Upper lobe of left lung (tissue), 4 donors: Measurements from ENCODE around the gene KBTBD13.

Experiments
- CTCF ChIP-seq, 6 experiments: fragments of 450-650 bp in 4 of 6; fragments of 200-600 bp in 2 of 6; sonication (generic) in 2 of 6; IDR thresholded peaks; one replicate each; pipeline ENCODE4 v1.5.1; 2016 to 2019; ENCODE audit warnings: antibody characterized with exemption in 6 of 6
- EP300 ChIP-seq, 4 donors: sonication (generic); formaldehyde crosslinking; IDR thresholded peaks; one replicate each; pipeline ENCODE4 v1.5.1; 2017; ENCODE audit warnings: antibody characterized with exemption in 4 of 4, control low read depth in 2 of 4
- POLR2A ChIP-seq, 4 donors: fragments of 450-650 bp; IDR thresholded peaks; one replicate each; pipeline ENCODE4 v1.5.1; 2016 to 2017; ENCODE audit warnings: antibody characterized with exemption in 4 of 4, mild to moderate bottlenecking in 2 of 4
- POLR2AphosphoS5 ChIP-seq, 2 donors: sonication (generic); formaldehyde crosslinking; IDR thresholded peaks; one replicate each; pipeline ENCODE4 v1.5.1; 2017; ENCODE audit warnings: antibody characterized with exemption in 2 of 2

GRCh38 chr15:65058394-65059368 is 17.9 kb upstream of the KBTBD13 start:
- TF ChIP-seq CTCF (IDR thresholded peaks at IDR 0.05) = no peak
- TF ChIP-seq POLR2AphosphoS5 (IDR thresholded peaks at IDR 0.05) = no peak
- TF ChIP-seq POLR2A (IDR thresholded peaks at IDR 0.05) = no peak
- no peak for TF ChIP-seq EP300 (IDR thresholded peaks at IDR 0.05)
